GM10248 (cell line): Measurements from ENCODE around the gene FOXG1.

Experiments used
- CTCF ChIA-PET: fragments of 300-600 bp; sonication (Branson Sonifier 250); formaldehyde crosslinking; extraction: SDS; loops from one replicate; lab custom pipeline; 2021; ENCODE audit warnings: antibody characterized with exemption; lab: Yijun Ruan, JAX
- POLR2A ChIA-PET: fragments of 350-650 bp; sonication (Branson Sonifier 250); formaldehyde crosslinking; extraction: SDS; loops from one replicate; lab custom pipeline; 2020; ENCODE audit warnings: antibody characterized with exemption; lab: Yijun Ruan, JAX
- DNase-seq: peaks from one replicate; pipeline ENCODE4 v3.0.0; 2012; ENCODE audit errors: extremely low spot score
- TF ChIP-seq, protein P1 (sequence below): IDR thresholded peaks from 2 replicates; pipeline ENCODE4 v1.5.1; 2012; ENCODE audit warnings: mild to moderate bottlenecking, low read depth; ENCODE audit errors: extremely low read depth, missing control alignments, control extremely low read depth

FOXG1 gene

DNA sequence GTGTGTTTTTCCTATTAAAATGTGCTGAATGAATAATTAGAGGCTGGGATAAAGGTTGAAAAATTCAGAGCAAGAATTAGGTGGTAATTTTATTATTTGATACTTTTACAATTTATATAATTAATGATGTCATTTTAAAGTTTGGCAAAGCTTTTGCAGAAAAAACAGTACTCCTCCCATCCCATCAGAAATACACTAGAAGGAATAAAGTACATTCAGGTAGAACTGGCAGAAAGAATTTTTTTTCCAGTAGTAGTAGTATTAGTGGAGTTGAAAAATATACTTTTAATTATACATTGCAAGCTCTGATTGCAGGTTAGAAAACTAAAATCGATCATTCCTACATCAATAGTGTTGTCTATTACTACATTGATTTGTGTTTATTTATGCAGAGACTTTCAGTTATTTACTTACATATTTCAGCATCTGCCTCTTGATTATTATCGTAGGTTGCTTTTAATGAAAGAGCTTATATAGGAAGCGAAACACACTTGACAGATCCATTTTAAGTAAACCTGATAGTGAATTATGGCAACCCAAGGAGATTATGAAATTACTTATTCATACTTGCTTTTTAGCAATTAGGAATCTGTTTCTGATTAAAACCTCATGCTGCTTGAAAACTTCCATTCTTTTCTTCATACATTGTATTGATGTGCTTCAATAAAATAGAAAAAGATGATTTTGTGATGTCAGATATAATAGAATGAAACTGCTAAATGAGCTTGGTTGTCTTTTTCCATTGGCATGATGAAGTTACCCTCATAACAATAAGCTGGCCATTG, 10.1 kb downstream of the FOXG1 start:
- TF ChIP-seq, protein P1, sequence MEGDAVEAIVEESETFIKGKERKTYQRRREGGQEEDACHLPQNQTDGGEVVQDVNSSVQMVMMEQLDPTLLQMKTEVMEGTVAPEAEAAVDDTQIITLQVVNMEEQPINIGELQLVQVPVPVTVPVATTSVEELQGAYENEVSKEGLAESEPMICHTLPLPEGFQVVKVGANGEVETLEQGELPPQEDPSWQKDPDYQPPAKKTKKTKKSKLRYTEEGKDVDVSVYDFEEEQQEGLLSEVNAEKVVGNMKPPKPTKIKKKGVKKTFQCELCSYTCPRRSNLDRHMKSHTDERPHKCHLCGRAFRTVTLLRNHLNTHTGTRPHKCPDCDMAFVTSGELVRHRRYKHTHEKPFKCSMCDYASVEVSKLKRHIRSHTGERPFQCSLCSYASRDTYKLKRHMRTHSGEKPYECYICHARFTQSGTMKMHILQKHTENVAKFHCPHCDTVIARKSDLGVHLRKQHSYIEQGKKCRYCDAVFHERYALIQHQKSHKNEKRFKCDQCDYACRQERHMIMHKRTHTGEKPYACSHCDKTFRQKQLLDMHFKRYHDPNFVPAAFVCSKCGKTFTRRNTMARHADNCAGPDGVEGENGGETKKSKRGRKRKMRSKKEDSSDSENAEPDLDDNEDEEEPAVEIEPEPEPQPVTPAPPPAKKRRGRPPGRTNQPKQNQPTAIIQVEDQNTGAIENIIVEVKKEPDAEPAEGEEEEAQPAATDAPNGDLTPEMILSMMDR: no peak
- ChIA-PET POLR2A (no interaction called here), CTCF (no interaction called here)
- no peak for DNase-seq

DNA sequence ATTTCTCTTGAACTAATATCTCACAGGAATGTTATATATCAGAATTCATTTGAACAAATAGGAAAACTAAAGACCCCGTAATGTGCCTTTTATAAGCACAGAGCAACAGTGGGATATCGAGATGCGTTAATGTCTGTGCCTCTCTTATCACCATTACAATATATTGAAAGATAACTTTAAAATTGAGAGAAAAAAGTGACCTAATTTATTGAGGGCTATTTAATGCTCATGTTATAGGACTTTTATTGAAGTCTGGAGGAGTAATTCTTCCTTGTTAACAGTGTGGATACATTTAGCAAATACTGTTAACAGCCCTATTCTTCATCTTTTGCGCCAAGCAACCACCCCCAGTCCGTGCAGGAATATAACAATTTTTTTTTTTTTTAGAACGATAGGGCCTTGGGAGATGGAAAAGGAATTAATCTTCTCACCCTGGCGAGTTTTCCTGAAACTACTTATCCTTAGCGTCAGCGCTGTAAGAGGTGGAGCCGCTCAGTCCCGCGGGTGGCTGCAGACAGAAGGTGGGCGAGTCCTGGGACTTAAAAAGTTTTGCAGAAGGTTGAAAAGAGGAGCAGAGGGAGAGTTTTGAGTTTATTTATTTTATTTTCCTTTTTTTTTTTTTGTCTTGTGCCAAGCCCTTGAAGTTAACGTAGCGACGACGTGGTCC, 11.0 kb downstream of the FOXG1 start:
- TF ChIP-seq, protein P1: no peak
- no peak for DNase-seq
- CTCF ChIA-PET: no interaction called here
- POLR2A ChIA-PET: no interaction called here

DNA sequence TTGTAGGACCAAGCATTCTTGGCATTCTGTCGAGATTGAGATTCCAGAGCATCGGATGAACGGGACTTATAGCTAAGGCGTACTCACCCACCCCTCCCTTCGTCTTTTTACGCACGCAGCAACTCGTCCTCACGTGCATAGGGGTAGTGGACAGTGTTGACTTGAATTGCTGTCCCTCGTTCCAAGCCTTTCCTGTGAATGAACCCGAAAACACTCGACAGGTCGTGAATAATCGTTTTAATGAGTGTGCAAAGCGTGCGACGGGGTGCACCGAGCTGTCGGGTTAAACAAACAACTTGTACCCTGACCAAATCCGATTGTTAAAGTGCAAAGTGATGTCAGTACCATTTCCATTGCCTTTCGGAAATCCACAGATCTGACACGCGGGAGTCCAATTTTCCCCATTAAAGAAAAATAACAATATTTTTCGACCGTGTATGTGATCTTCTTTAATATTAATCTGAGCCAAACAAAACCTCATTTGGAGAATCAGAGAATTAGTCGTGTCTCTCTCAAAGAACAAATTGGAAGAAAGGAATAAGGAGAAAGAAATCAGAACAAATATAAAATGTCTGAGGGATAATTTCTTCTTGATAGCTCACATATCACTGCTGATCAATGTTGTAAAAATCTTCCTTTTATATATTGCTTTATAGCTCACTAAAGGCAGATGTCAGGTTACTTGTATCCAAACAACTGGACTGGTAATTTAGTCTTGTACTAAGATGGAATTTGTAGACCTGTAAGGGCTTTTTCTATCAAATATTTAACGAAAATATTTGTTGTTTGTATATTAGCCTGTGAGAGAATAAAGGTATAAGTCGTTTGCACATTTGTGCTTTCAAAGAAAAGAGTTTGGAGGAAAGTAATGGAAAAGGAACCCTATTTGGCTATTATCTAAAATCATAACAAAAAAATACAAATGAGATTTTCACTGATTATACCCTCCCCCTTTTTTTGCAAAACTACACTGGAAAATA, 11.8 kb downstream of the FOXG1 start:
- CTCF ChIA-PET: interaction anchor here (1.0 kb wide), 1 partner anchor 23 kb away, joined by 3 read pairs; no protein-coding TSS in a partner anchor
- TF ChIP-seq, protein P1: no peak
- no peak for DNase-seq
- POLR2A ChIA-PET: no interaction called here

- POLR2A ChIA-PET: no interaction called here
- DNase-seq: no peak
- TF ChIP-seq, protein P1: no peak
- CTCF ChIA-PET: interaction anchor here (1.0 kb wide), 1 partner anchor 24 kb away, joined by 3 read pairs; no protein-coding TSS in a partner anchor
These were observed 12.9 kb downstream of the FOXG1 start for GRCh38 chr14:28779456-28779855.

DNA sequence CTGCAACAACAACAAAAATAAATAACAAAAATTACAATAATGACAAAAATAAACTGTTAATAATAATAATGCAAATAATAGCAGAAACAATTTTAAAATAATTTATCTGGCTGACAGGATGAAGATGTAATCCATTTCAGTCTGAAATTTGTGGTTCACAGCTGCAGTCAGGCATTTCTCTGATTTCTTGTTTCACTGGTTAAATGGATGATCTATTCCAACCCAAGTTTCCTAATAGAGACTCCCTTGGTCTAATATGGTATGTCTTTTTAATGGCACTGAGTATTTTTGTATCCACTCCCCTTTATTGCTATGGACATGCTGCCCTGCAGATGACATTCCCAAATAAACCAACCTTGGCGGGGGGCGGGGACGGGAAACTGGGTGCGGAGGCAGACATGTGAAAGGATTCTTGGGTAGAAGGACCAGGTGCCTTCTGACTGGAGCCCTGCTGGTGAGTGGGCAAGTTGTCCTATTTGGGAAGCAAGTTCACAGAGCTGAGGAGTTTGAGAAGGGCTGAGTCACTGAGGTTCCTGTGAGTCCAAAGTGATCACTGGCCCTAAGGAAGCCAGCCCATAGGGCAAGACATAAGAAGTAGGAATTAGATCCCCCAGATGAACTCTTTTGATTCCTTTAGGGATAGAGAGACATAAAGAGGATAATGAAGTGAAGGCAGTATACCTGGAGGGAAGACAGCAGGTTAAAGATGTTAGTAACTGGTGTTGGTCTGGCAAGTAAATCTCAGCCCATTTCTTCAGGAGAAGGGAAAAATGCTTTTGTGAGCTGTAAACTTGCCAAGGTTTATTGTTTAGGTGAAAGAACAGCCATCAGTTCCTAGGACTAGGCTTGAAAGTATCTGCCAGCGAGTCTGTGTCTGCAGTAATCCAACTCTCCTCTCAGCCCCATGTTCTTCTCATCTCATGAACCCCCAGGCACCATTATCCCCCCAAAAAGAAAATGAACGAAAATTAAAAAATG, 14.5 kb downstream of the FOXG1 start:
- POLR2A ChIA-PET: interaction anchor here (0.6 kb wide), 1 partner anchor 1737 kb away, joined by 3 read pairs; no protein-coding TSS in a partner anchor
- TF ChIP-seq, protein P1: no peak
- CTCF ChIA-PET: interaction anchor here (1.4 to 2.7 kb wide), 3 partner anchors 7 to 12 kb away, joined by 3 to 6 read pairs (median 4); no protein-coding TSS in a partner anchor
- no peak for DNase-seq
